ENCODE measurements around the gene CCDC13.
A peak's percentile ranks its signal among the peaks of the same experiment; 100 is the strongest.
"Not testable (repeated sequence)": the region's sequence is repeated elsewhere in the genome, so short reads cannot be mapped to it uniquely, and the experiment has no call there.

Gene CCDC13, protein sequence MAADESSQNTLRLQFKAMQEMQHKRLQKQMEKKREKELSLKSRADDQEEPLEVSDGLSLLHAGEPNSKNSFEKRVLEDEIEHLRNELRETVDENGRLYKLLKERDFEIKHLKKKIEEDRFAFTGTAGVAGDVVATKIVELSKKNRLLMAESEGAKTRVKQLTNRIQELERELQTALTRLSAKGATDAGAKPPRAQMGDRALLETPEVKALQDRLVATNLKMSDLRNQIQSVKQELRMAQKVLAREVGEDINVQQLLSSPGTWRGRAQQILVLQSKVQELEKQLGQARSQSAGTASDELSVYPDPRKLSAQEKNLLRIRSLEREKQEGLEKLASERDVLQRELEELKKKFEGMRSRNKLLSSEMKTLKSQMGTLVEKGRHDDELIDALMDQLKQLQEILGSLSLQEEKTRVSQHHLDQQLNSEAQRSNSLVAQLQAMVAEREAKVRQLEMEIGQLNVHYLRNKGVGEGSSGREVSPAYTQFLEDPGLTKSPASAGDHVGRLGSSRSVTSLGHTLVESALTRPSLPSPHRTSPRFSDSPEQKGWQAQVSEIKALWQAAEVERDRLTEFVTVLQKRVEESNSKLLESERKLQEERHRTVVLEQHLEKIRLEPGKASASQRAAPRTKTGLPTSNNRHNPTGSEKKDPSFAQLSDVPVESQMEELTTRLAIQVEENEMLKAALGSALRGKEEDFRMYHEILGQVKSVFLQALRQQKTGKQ

DNA sequence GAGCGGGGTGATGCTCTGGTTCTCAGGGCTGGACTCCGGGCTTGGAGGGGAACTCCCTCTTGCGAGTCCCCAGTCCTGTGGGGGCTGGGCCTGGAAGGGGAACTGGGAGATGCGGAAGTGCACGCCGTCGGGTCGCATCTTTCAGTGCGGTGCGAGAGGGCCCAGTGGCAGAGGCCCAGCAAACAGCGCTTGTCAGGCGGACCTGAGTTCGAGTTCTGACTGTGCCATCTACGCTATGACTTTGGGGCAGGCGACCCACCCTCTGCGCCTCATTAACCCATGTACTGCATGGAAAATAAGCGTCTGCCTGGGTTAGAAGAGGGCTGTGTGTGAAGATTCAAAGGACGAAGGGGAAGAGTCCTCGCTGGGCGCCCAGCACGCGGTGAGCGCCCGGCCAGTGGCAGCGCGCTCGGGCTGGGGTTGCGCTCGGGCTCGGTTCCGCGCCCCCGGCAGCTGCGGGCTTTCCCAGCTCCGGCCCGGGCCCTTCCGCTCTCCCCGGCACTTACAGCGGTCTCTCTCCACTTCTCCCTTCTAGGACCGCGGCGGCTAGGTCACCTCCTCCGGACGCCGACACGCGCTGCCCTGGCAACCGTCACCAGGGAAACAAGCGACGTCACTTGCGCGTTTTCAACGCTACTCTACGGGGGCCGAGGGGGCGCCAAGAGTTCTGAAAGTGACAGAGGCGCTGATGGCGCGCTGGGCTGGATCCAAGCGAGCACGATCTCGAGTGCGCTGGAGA is at the start of gene CCDC13:
Gene CCDC13 (minus strand): TSS at position 584 of the 739 bp plus-strand sequence. CDS start 14,908 bp downstream, outside the sequence.
- peak; percentile 89 for DNase-seq

DNA sequence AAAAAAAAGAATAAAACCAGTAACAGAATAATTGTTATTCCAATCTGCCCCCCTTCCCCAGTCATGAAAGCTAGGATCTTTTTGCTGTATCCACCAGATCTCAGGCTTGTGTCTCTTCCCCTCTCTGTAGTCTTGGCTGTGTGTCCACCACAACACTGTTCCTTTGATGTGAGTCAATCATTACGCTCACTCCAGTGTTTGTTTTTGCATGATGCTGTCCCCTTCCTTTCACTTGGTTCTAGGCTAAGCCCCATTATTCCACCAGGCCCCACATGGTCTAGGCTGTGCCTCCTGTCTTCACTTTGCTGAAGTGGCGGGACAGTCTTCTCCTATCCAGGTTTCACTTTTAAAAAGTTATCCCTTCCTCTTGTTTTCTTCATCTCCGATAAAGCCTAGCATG is 49.8 kb upstream of the CCDC13 start:
- no peak for DNase-seq

DNA sequence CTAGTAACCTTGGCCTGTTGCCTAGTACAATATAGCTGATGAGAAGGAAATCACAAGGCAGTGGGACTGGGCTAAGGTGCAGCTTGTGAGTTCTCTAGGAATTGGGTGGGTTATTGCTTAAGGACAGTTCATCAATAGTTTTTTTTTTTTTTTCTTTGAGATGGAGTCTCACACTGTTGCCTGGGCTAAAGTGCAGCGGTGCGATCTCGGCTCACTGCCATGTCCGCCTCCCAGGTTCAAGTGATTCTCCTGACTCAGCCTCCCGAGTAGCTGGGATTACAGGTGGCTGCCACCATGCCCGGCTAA is 47.6 kb upstream of the CCDC13 start:
- DNase-seq: no peak

DNA sequence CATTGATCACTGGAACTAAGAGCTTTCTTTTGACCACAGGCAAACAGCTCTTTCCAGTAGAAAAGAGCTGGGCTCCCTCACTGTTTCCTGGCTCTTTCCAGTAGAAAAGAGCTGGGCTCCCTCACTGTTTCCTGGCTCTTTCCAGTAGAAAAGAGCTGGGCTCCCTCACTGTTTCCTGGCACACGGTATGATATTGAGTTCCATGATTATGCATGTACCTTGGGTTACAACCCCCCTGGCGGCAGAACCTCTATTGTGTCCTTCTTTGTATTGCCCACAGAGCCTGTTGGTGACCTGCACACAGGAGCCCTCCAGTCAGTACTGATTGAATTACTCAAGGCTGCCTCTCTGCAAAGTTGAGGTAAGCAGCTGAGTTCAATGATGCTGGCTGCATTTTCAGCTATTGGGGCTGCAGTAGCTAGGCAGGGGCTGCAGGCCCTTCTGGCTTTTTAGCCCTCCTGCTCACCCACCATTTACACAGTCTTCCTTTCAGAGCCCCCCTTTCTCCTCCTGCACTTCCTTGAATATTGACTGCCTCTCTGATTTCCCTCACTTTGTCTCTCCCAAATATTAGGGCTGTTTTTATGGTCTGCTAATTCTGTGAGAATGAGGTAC is 46.4 kb upstream of the CCDC13 start:
- no peak for DNase-seq

DNA sequence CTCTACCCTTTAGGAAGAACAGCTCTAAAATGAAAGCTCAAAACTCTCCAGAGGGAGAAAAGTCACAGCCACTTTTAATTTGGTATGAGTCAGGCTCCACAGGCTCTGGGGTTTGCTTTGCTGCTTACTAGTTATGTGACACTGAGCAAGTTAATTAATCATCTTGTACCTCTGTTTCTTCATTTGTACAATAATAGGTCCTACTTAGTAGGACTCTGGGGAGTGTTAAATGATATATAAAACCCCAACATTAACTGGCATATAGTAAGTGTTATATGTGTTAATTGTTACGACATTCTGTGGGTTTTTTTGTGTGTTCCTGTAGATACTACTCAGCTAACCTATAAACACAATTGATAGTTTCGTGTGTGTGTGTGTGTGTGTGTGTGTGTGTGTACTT is 42.8 kb upstream of the CCDC13 start:
- DNase-seq: no peak

DNA sequence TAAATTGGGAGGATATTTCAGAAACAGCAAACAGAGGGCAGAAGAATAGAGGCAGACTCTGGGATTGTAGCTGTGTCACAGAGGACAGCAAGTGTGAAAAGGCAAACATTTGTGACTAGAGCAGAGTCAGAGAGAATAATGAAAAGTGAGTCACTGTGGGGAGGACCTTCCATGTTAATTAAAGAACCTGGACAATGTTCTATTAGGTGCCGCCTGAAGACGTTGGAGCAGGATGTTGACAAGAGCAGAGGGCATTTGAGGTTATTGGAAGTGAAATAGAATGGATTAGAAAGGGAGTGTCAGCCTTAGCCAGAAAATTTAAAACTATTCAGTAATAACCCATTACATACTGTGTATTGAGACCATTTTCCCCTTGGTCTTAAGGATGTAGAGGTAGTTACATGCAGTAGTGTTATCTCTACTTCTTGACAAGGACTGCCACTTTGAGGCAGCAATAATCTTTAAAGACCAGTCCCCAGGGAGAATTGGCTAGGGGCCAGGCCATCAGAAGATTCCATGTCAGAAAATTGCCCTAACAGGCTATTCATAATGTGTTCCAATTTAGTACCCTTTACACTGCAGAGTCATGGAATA is 42.0 kb upstream of the CCDC13 start:
- no peak for DNase-seq

DNA sequence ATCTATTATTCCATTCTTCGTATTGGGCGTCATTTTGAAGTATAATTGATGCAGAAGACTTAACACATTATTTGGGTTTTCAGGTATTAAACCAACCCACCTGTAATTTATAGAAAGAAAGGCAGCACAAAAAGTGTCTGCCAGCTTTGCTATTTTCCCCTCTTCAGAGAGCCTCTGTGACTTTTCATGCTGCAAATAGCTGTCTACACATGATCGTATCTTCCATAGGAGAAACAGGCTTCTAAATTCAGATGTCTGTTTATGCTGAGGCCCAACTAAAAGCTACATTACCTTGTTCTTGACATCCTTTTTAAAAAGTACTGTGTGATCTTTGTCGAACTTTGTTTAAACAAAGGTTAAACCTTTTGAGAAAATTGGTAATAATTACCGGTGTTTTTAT is 41.2 kb upstream of the CCDC13 start:
- DNase-seq: no peak

DNA sequence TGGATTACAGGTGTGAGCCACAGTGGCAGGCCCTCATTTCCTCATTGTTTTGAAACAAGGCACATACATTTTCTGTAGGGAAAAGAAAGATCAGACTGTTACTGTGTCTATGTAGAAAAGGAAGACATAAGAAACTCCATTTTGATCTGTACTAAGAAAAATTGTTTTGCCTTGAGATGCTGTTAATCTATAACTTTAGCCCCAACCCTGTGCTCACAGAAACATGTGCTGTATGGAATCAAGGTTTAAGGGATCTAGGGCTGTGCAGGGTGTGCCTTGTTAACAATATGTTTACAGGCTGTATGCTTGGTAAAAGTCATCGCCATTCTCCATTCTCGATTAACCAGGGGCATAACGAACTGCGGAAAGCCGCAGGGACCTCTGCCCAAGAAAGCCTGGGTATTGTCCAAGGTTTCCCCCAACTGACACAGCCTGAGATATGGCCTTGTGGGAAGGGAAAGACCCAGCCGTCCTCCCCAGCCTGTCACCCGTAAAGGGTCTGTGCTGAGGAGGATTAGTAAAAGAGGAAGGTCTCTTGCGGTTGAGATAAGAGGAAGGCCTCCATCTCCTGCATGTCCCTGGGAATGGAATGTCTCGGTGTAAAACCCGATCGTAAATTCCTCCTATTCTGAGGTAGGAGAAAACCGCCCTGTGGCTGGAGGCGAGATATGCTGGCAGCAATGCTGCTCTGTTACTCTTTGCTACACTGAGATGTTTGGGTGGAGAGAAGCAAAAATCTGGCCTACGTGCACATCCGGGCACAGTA is 38.2 kb upstream of the CCDC13 start:
- not testable (repeated sequence) for DNase-seq

DNA sequence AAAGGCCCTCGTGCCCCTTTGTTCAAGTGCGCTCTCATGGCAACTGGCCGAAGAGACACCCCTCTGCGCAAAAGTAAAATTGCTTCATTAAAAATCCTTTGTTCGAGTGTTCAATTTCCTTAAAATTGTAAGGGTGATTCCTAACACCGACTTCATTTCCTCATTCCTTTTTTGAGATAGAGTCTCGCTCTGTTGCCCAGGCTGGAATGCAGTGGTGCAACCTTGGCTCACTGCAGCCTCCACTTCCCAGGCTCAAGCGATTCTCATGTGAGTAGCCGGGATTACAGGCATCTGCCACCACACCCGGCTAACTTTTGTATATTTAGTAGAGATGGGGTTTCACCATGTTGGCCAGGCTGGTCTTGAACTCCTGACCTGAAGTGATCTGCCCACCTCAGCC is 37.7 kb upstream of the CCDC13 start:
- DNase-seq: not testable (repeated sequence)

DNA sequence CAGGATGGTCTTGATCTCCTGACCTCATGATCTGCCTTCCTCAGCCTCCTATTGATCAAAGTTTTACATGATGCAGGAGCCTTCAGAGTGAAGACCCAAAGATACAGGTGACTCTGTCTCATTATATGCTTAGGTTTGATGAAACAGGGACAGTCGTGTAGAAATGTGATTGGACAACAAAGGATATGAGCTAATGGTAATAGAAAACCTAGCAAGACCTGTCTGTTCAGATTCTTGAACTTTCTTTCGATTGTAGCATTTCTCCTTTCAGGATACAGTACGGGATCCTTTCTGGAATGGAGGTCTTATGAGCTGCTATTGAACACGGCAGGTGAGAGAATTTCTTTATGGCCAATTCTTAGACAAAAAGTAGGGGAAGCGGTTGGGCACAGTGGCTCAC is 36.1 kb upstream of the CCDC13 start, which contains the start of gene ACKR2:
Gene ACKR2 (plus strand): TSS at position 244 of the 400 bp plus-strand sequence. CDS start 55,058 bp downstream, outside the sequence.
- DNase-seq: no peak

DNA sequence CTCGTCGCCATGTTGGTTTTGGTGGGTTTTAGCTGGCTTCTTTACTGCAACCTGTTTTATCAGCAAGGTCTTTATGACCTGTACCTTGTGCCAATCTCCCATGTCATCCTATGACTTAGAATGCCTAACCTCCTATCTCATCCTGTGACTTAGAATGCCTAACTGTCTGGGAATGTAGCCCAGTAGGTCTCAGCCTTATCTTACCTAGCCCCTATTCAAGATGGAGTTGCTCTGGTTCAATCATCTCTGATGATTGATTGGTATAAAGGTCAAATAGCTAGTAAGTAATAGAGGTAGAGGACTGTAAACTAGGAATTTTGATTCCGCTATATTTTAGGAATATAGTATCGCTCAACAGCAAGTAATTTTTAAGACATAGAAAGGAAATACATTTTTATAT is 34.9 kb upstream of the CCDC13 start:
- DNase-seq: no peak

DNA sequence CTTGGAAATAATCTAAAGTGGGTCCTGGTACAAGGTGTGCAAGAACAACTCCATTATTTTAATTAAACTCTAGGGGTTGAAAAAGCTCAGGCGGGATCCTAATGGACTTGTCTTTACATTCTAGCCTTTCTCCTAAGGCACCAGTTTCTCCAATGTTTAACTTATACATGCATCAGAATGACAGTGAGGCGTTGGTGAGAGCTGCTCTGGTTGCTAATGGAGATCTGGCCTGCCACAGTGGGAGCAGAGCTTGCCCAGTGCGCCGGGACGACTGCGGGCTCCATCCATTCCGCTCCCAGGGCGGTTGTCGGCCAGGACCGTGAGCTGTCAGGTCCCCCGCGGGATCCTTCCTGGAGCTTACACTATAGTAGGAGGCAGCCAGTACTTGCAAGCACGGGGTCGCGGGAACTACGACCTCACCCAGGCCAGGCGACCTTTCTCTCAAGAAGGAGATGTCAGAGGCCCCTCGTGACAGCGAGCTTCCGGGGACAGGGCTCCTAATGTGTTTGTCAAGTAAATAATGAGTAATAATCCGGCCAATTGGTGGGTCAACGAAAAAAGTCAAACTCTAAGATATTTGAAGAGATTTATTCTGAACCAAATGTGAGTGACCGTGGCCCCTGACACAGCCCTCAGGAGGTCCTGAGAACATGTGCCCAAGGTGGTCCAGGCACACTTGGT is 32.2 kb upstream of the CCDC13 start:
- DNase-seq: no peak

DNA sequence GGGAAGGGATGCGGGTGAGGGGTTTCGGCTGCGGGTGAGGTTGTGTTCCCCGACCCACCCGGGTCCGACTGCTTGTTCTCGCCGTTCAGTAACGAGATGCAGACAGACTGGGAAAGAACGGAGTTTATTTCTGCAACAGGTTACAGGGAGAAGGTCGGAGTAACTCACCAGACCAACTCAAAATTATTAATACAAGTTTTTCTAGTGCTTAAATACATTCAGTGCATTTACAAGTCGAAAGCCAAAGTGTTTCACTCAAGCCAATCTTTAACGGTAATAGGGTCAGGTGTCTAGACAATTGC is 31.7 kb upstream of the CCDC13 start:
- DNase-seq: no peak

DNA sequence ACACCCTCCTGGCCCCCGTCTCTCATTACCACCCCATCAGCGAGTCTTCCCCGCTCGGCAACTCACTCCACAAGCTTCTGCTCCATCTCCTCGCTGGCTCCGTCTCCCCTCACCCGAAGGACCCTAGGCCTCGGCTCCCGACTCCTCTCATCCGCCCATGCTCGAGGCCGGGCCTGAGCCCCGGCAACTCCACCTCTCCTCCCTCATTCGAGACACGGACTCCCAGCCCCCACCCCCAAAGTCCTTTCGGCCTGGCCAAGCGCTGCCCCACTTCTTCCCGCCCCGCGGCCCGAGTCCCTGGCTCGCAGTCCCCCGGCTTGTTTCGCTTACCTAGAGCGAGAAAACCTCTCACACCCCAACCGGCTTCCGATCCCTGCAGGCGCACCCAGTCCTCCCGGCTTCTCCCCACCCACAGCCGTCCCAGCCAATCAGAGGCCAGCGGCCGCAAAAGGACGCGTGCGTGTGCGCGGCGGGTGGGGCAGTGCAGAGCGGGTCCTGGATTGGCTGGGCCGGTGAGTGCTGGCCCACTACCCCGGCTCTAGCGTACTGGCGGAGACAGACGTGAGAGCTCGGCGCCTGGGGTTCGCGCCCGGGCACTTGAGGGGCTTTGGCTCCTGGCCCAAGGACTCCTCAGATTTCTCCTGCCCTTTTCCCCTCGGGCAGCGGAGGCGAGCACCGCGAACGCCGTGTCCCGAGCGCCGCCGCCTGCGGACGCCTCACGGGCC is 31.2 kb upstream of the CCDC13 start, which contains the start of gene HIGD1A:
Gene HIGD1A (minus strand): TSS at position 385 of the 725 bp plus-strand sequence. CDS start 10,237 bp downstream, outside the sequence.
- DNase-seq: peak; percentile 95

DNA sequence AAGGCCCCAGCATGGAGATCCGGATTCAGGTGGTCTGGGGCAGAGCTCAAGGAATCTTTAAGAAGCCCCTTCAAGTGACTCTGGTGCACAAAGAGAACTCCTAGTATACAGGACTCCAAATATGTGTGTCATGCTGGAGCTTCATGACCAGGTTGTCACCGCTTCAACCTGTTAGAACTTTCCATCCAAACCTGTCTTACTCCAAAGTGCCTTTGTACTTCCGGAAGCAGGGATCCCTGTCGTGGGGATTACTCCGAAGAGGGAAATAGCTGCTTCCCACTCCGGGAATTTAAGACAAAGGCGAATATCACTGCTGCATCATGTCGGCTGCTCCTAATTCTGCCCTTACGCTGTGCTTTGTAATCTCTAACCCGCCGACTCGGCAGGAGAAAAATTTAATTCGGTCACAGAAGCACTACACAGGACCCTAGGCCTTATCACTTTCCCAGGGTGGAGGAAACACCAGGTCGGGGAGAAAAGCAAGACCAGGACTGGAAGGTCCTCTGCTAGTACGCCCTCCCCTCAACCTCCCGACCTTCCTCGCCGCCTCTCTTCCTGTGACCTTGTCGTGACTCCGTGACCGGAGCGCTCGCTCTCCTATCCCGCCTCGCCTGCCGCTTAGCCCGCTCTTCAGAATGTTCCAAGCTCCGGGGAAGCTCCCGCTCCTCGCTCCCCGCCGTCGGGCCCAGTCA is 30.5 kb upstream of the CCDC13 start:
- DNase-seq: peak; percentile 35

DNA sequence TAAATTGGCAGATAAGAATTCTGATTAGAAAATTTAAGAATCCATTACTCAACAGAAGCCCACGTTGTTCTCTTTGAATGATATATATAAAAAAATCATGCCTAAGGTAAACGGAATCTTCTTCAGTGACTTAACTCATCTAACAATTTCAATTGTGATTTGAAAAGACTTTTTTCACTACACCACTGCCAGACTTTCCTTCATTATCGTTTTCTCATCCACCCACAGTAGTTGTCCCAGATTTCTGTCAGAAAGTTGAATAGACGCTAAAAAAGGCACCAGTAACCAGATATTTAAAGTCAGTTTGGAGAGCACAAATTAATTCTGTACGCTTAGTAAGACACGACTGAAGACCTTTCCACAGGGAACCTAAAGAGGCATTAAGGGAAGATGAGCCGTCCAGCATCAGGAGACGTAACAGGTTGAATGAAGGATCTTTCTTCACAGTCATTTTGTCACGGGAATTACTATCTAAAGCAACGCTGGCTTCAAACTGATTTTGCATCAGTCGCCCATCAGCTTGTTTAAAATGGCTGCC is 29.9 kb upstream of the CCDC13 start:
- no peak for DNase-seq

DNA sequence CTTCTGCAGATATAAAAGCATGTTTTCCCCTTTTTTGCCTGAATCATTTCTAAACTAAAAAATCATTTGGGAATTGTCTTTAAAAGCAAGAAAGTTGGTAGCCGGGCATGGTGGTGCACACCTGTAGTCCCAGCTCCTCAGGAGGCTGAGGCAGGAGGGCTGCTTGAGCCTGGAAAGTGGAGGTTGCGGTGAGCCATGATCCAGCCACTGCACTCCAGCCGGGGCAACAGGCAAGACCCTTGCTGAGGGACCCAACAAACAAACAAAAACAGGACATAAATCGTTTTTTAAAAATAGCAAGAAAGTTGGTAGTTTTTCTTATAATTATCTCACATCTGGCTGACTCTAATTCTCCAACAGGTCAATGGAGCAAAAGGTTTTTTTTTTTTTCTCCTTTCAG is 28.7 kb upstream of the CCDC13 start:
- no peak for DNase-seq

DNA sequence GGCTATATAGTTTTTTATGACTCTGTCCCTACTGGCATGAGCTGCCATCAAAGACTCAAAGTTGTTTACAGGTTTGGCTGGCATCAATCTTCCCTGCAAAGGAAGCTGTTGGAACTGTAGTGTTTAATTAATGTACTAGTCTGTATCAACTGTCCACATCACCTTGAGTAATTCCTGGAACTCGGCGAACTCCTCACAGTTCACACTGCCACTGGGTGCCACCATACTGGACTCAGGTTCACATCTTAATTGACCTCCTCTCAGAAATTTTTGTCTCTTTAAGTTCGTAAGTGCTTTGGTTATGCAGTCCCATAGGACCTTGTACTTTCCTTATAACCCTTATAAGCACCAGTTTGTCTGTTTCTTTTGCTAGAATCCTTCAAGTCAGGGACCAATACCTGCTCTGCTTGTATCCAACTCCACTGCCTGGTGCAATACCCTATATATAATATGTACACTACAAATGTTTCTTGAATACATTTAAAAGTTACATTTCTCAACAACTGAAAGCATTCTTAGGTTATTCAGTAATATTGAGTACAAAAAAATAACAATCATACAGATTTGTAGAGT is 28.1 kb upstream of the CCDC13 start:
- no peak for DNase-seq

DNA sequence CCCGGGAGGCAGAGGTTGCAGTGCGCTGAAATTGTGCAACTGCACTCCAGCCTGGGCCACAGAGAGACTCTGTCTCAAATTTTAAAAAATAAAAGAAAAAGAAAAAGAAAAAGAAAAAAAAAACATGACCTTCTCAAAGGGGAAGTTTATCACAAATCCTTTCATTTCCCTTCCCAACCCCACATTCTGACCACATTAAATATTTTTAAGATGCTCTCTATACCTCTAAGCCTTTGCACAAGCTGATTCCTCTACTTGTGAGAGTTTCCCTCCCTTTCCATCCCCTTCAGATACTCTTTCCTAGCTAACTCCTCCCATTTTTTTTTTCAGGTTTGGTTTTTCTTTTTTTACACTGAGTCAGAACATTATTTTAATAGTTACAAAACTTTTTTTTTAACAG is 27.2 kb upstream of the CCDC13 start:
- no peak for DNase-seq
